KBM-7 (cell line): ENCODE measurements around the gene AGFG2.
"Not testable (repeated sequence)": the region's sequence is repeated elsewhere in the genome, so short reads cannot be mapped to it uniquely, and the experiment has no call there.

ENCODE experiments used
- DNase-seq: peaks from one replicate; pipeline ENCODE4 v3.0.0-alpha.2; 2015
- in situ Hi-C: fragments of 300-500 bp; cut with MboI; formaldehyde crosslinking; loops from 2 replicates; pipeline ENCODE4 v1.14.3; 2020; ENCODE audit warnings: low sequenced_read_pairs, low pct_unique_long_range_greater_than_20kb, mixed read lengths

The AGFG2 gene

DNA sequence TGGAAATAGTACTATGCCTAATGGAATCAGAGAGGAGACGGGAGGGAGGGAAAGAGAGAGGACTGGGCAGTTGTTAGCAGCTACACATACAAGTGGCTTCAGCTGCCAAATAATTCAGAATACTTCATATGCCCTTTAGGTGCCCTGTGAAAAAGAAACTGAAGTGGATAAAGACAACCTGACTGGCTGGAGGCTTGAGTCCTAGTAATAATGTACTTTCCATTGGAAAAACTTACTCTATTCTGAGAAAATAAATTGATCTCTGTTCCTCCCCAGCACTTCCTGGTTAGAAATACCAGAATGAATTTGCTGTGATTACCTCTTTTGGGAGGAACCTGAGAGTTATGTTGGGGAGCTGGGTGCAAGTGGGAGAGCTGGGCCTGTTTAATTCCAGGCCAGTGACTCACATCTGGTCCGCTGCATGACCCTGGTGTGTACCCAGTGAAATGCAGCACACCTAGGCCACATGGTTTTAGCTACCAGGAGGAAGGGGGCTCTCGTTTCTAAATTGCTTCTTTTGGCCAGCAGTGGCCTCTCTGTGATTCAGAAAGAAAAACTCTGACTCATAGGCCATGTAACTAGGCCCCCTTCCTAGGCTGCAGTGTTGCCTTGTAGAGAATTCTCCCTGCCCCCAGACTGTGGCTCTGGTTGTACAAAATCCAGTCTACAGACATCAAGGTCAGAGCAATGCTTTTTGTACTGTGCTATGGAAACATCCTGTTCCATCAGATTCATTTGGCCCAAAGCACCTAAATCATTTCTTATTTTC is 6.5 kb downstream of the AGFG2 start:
- in situ Hi-C loops, result loop anchor here (10.0 kb wide), 1 partner anchor 71 kb away; the partner anchor contains the start of gene TSC22D4
- no peak for DNase-seq

DNA sequence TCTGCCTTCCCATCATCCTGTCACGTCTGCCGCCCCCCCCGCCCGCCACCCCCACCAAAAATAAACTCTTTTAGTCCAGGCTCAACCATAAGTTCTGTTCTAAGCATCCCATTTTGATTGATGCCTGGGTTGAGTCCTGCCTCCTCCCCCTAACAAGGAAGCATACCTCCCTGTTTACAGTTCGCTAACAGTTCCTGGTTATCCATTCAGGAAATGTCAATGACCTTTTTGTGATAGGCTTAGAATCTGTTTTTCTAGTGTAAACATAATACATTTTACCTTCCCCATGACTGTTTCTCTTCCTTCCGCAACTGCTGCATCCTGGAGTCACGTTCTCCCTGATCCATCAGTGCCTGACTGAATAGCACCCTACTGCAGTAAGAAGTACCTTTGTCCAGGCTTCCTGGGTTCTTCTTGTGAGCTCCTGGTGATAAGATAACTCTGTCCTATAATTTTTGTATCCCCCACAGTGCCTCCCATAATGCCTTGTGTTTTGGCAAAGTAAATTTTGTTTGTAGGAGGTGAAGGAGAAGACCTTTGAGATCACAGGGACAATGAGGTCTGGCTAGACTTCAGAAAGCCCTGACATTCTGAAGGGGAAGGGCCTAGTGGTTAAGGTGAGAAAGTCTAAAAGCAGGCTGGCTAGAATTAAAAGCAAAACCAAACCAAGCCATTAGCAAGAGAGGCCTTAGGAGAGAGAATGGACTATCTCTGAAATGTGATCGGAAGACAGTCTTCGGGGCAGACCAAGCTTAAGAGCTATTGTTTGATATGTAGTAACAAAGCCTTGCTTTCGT is 7.3 kb downstream of the AGFG2 start:
- no peak for DNase-seq
- in situ Hi-C loops, result loop anchor here (10.0 kb wide), 1 partner anchor 72 kb away; the partner anchor contains the start of gene TSC22D4

DNA sequence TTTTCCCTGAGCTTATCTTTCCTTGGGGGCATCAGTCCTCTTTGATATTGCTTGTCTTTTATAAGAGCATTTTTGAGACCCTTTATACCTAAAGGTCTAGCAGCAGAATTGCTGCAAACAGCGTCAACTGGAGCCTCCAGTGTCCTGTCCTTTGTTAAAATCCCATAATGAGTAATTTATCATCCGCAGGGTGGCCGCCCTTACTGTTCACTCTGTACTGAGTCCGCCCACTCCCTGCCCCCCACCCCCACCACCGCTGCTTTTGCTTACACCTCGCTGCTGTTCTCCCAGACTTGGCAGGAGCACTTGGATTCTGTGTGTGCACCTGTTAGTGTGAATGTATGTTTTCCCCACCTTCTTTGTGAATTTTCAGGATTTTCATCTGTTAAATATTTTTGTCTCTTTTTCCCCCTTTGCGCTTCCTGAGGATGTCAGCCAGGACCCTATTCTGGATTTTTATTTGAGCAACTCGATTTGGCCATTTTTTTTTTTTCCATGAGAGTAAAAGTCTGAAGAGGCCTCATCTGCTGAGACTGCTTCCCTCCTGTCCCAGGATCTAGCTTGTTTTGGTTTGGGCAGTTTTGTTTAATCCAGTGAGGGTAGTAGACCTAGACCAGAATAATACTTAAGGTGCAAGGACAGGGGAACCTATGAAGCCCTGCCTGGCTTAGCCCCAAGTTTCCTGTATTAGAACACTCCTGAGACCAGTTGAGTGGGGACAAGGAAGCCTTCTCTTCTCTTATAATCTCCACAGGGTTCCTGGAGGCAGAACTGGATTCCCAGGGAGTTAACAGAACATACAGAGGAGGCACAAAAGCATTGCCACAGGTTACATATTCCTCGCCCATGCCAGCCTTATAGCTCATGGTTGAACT is 8.2 kb downstream of the AGFG2 start:
- in situ Hi-C loops, result loop anchor here (10.0 kb wide), 1 partner anchor 72 kb away; the partner anchor contains the start of gene TSC22D4
- DNase-seq, result no peak

DNA sequence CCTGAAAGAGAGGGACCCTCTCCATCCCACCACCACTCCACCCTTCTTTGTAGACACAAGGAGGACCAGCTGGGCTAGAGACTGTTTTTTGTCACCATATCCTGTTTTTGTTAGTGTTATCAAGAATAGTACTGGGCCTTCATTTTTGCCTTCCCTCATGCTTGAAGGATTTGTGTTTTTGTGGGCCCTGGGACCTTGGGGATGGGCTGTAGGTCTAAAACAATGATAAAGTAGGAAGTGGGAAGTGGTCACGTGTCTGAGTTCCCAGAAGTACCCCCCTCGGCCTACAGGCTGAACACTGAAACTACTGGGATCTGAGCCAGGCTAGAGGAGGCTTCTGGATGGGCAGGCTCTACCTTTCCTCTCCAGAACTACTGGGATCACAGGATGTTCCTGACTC is 8.9 kb downstream of the AGFG2 start:
- in situ Hi-C loops, result loop anchor here (10.0 kb wide), 1 partner anchor 73 kb away; the partner anchor contains the start of gene TSC22D4
- peak; percentile 57 for DNase-seq

DNA sequence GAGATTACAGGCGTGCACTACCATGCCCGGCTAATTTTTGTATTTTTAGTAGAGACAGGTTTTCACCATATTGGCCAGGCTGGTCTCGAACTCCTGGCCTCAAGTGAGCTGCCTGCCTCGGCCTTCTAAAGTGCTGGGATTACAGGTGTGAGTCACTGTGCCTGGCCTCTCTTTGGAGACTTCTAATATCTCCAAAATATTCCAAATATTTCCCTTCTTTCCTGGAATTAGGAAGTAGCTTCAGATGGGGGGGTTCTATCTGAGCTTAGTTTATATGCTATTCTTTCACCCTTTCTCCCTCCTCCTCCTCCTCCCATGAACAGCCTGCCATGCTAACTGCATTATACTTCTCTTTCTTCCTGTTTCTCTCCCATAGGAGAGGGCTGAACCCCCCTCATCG is 9.4 kb downstream of the AGFG2 start:
- in situ Hi-C loops, result loop anchor here (10.0 kb wide), 1 partner anchor 74 kb away; the partner anchor contains the start of gene TSC22D4
- DNase-seq, result not testable (repeated sequence)

DNA sequence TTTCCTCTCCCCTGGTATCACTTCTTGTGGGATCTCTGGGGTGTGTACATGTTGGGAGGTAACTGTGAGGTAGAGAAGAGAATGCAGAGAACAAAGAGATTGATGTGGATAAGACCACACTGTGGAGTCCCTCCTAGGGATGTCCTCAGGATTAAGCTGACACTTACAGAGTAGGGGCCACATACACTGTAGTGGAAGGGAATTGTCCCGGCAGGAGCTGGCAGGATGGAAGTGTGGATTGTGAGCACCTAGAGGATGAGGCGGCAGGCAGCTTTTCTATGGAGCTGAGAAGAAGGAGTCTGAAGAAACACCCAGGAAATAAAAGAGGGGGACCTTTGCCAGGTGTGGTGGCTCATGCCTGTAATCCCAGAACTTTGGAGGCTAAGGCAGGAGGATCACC is 13.5 kb downstream of the AGFG2 start:
- DNase-seq, result no peak
- in situ Hi-C loops, result no loop called here

DNA sequence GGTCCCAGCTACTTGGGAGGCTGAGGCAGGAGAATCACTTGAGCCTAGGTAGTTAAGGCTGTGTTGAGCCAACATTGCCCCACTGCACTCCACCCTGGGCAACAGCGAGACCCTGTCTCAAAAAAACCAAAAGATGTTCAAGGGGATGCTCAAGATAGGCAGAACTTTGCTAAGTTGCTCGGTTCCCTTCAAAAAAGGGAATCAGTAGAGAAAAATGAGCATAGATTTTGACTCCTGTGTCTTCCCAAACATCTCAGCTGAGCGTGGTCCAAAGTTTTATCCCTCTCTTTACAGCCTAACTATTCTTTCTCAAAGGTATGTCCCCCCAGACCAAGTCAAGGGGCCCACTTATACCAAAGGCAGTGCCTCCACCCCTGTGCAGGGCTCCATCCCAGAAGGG is 14.0 kb downstream of the AGFG2 start:
- in situ Hi-C loops, result no loop called here
- DNase-seq, result no peak

DNA sequence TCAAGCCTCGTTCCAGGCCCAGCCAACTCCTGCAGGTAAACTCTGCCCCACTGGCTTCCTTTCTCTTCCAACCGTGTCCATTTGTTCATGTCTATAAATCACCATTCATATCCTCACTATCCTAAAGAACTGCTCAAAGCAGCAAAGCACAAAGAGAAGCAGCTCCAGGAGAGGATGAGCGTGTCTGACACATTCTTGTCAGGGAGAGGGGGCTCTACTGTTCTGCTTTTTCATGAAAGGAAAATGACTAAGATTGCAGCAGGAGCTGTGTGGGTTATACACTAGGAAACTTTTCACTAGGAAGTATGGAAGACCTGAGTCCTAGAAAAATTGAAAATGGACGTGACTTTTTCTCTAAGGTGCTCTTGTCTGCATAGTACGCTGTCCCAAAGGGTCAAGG is 16.7 kb downstream of the AGFG2 start:
- in situ Hi-C loops, result no loop called here

DNA sequence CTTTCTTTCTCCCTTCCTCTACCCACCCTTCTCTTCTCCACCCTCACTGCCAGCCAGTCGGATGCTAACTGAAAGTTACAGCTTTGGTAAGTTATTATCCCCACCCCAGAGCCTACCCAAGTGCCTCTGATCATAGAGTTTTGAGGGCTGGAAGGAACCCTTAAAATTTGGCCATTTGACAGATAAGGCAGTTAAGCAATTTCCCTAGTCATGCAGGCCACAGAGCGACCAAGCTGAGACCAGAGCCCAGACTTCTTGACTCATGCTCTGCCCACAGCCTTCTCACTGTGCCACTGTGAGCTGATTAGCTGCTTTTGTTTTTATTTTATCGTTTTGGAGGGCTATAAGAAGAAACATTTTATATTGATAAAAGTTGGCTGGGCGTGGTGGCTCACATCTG is 17.5 kb downstream of the AGFG2 start:
- in situ Hi-C loops, result no loop called here

More for the DNA sequence above, 16.7 kb downstream of the AGFG2 start:
- DNase-seq, result no peak

DNA sequence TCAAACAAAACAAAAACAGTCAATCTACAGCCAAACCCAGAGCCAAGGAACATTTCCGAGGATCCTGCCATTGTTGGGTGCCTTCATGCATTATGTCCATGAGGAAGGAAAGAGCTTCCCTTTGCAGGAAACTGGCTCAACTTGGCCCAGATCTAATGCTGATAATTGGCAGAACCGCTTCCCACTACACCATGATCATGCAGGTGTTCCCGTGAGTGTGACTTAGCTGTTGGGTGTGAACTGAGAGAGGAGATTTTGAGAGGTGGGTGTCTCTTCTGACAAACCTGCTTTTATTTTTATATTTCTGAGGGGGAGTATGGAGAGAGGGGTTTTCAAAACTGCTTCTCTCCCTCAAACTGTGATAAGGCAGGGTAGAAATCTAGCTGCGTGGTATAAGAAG is 20.1 kb downstream of the AGFG2 start:
- in situ Hi-C loops, result no loop called here
- no peak for DNase-seq

More for the DNA sequence above, 17.5 kb downstream of the AGFG2 start:
- no peak for DNase-seq

DNA sequence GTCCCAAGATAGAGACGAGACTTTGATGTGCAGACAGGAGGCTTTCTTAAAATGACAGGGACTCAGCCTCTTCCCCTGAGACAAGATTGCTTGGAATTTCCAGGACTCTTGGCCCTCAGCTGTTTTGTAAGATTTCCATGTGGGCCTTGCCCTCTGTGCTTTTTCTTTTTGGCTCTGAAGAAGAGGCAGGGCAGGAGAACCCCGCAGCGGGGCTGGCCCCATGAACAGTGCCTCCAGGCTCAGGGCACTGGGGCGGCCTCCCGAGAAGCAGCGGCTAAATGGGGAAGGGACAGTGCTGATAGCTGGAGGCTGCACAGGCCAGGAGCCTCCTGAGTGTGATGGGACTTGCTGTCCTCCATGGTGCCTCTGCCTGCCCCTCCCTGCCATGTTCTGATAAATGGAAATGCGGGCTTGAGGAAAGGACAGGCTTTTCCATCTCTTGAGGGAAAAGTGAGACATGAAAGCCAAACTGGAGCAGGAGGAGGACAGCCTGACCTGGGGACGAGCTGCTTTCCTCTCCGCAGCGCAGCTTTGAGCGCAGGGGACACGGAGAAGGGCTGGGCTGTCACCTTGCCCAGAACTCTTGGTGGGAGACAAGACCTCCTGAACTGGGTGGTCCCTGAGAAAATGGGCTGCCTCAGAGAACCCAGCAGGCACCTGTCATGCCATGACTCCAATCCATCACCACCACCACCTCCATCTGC is 22.6 kb downstream of the AGFG2 start:
- in situ Hi-C loops, result no loop called here
- no peak for DNase-seq

DNA sequence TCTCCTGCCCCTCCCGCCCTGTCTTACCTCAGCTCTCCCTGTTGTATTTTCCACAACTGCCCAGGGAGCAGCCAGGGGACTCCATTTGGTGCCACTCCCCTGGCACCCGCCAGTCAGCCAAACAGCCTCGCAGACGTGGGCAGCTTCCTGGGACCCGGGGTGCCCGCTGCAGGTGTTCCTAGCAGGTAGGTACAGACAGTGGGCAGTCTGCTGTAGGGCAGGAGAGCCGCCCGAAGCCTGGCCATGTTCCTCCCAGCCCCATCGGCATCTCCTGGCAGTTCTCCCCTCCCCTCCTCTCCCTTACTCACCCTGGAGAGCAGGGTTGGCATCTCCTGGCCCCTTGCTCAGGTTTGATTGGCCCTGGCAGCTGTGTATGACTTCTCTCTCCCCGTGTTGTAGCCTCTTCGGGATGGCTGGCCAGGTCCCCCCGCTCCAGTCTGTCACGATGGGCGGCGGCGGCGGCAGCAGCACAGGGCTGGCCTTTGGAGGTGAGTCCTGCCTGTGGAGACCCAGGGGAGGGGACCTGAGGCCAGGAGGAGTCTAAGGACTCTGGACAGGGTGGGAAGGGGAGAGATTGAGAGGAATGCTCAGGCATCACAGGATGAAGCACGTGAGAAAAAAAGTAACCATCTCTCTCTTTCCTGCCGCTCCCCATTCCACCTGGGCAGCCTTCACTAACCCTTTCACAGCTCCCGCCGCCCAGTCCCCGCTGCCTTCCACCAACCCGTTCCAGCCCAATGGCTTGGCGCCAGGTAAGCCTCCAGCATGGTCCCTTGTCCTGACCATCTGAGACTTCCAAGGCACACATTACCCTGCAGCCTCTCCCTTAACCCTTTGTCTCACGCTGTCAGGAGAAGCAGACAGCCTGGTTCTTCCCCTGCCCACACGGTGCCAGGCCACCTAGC is 23.4 kb downstream of the AGFG2 start:
- in situ Hi-C loops, result no loop called here
- no peak for DNase-seq

DNA sequence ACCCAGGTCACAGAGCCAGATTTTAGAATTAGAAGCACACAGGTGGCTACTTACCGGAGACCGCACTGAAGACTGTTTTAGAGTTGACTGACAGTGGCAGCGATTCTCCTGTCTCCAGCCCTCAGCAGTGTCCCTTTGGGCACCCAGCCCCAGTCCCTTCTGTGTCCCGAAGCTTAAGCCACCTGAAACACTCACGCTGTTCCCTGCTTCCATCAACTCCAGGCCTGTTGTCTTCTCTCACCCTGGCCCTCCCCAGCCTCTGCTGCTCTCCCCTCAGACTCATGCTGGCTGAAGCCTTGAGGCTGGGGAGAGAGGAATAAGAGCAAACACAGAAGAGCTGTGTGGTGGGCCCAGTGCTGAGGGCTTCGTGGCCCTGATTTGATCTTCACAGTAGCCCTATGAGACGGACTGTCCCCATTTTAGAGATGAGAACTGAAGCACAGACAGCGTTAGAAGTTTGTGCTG is 24.1 kb downstream of the AGFG2 start:
- in situ Hi-C loops, result no loop called here
- DNase-seq, result no peak

DNA sequence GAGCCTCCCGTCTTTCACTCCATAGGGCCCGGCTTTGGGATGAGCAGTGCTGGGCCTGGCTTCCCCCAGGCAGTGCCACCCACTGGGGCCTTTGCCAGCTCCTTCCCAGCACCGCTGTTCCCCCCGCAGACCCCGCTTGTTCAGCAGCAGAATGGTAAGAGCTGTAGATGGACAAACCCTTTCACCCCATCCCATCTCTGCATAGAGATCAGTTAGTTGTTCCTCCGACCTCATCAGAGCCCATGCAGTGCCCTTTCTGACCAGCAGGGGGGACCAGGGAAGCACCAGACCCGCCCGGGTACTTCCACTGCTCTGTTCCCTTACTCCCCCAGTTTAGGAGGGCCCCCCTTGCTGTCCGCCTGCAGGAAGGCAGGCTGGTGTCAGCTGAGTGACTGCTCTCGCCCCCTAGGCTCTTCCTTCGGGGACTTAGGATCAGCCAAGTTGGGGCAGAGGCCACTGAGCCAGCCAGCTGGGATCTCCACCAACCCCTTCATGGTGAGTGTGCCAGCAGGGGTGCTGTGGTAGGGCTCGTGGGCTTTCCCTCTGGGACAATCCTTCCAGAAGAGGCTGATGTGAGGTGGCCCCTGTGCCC is 24.9 kb downstream of the AGFG2 start:
- in situ Hi-C loops, result no loop called here
- DNase-seq, result peak; percentile 83

DNA sequence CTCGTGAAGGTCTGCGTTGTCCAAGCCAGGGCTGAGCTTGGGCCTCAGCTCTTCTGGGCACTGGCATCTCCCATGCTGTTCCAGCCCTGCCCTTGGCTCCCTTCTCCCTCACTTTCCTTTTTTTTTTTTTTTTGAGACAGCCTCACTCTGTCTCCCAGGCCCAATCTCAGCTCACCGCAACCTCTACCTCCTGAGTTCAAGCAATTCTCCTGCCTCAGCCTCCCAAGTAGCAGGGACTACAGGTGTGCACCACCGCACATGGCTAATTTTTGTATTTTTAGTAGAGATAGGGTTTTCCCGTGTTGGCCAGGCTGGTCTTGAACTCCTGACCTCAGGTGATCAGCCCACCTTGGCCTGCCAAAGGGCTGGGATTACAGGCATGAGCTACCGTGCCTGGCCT is 25.4 kb downstream of the AGFG2 start:
- in situ Hi-C loops, DNase-seq: not testable (repeated sequence)

DNA sequence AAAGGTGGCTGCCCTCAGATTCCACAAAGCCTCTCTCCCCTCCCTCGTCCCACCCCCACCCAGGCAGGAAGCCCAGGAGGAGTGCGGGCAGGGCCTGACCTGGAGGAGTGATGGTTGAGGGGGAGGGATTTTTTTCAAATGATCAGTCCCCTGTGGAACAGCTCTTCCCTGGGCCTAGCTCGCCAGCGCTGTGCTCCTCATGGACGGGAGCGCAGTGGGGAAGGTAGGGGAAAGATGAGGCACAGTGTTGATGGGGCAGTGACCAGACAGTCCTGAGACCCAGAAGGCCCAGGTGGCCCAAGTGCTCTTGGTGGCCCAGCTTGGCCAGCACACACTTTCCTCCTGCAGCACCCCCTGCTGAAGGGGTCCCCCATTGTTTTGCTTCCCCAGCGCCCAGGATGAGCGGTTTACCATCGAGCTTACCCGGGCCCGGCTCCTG is 26.1 kb downstream of the AGFG2 start:
- in situ Hi-C loops, result no loop called here

DNA sequence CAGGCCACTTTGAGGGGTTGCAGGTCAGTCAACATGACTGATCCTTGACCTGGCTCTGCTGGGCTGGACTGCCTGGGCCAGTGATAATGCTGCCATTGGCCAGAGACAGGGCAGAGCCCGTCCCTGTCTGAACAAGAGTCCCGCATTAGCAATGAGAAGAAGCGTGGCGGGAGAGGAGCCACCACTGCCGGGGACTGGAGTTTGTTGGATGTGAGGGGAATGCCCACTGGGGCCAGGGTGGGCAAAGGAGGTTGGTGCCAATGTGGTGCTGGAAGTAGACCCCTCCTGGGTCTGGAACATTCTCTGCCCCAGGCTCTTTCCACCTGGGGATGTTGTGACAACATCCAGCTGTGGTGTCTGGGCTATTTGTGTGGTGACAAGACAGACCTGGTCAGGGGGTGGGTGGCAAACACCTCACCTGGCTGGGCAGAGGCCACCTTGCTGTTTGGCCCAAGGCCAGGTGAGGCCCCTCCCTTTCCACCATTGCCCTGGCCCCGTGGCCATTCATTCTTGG is 27.1 kb downstream of the AGFG2 start:
- in situ Hi-C loops, result no loop called here
- no peak for DNase-seq

More for the DNA sequence above, 26.1 kb downstream of the AGFG2 start:
- no peak for DNase-seq
